GM23338 (cell line): ENCODE results near the gene PRLHR. TPM values are rescaled to one million over a fixed set of nuclear protein-coding genes. Genes with fewer than 3 reads are reported as not detected.
A peak's percentile ranks its signal among the peaks of the same experiment; 100 is the strongest.

Experiments
- ATAC-seq: fragments of 200-7000 bp; cut with Tn5 transposase; 3 replicates; pipeline ENCODE4 v1.9.1; 2020
- DNase-seq: peaks from one replicate; pipeline ENCODE4 v3.0.0-alpha.2; 2015; ENCODE audit warnings: low spot score
- H2AFZ ChIP-seq: fragments of 200-600 bp; sonication (generic); 2 replicates; pipeline ENCODE4 v1.8.0; 2016; ENCODE audit warnings: antibody characterized with exemption, mild to moderate bottlenecking, moderate library complexity
- H3F3A ChIP-seq: fragments of 200-600 bp; sonication (generic); replicated peaks from 2 replicates; pipeline ENCODE4 v1.8.0; 2017; ENCODE audit warnings: antibody characterized with exemption, mixed run types, low read depth
- H3K27ac ChIP-seq: fragments of 200-600 bp; sonication (generic); 2 replicates; pipeline ENCODE4 v1.6.1; 2016; ENCODE audit warnings: low read depth
- H3K27me3 ChIP-seq: fragments of 200-600 bp; sonication (generic); 2 replicates; pipeline ENCODE4 v1.8.0; 2016; ENCODE audit warnings: mild to moderate bottlenecking, mixed run types, moderate library complexity; ENCODE audit not compliant: insufficient read depth
- H3K36me3 ChIP-seq: fragments of 200-600 bp; sonication (generic); 2 replicates; pipeline ENCODE4 v1.8.0; 2016; ENCODE audit warnings: mild to moderate bottlenecking; ENCODE audit not compliant: insufficient read depth
- H3K4me1 ChIP-seq: fragments of 200-600 bp; sonication (generic); 2 replicates; pipeline ENCODE4 v1.8.0; 2016; ENCODE audit warnings: mild to moderate bottlenecking, moderate library complexity; ENCODE audit not compliant: insufficient read depth
- H3K4me2 ChIP-seq: fragments of 200-600 bp; sonication (generic); 2 replicates; pipeline ENCODE4 v1.7.1; 2017; ENCODE audit warnings: mixed run types
- H3K4me3 ChIP-seq: fragments of 200-600 bp; sonication (generic); 2 replicates; pipeline ENCODE4 v1.6.1; 2016; ENCODE audit warnings: mixed run types
- H3K79me2 ChIP-seq: fragments of 200-600 bp; sonication (generic); replicated peaks from 2 replicates; pipeline ENCODE4 v1.8.0; 2017; ENCODE audit warnings: mild to moderate bottlenecking; ENCODE audit not compliant: insufficient read depth
- H3K9me2 ChIP-seq: fragments of 200-600 bp; sonication (generic); 2 replicates; pipeline ENCODE4 v1.8.0; 2017; ENCODE audit not compliant: insufficient read depth
- H4K20me1 ChIP-seq: fragments of 200-600 bp; sonication (generic); replicated peaks from 2 replicates; pipeline ENCODE4 v1.8.0; 2017; ENCODE audit warnings: mild to moderate bottlenecking; ENCODE audit not compliant: insufficient read depth
- H3K27ac Mint-ChIP-seq: 2 replicates; pipeline ENCODE4 v1.8.0; 2020; ENCODE audit warnings: inconsistent platforms, mild to moderate bottlenecking, moderate library complexity, mixed read lengths
- H3K27me3 Mint-ChIP-seq: 3 replicates; pipeline ENCODE4 v1.8.0; 2022; ENCODE audit warnings: low read depth, mild to moderate bottlenecking, moderate library complexity, mixed read lengths, inconsistent platforms; ENCODE audit not compliant: insufficient read depth, poor library complexity
- H3K36me3 Mint-ChIP-seq: 3 replicates; pipeline ENCODE4 v1.8.0; 2021; ENCODE audit warnings: low read depth, mild to moderate bottlenecking, inconsistent platforms, moderate library complexity, mixed read lengths
- H3K4me1 Mint-ChIP-seq: 3 replicates; pipeline ENCODE4 v1.8.0; 2020; ENCODE audit warnings: mild to moderate bottlenecking, inconsistent platforms, mixed read lengths
- H3K4me3 Mint-ChIP-seq: 3 replicates; pipeline ENCODE4 v1.8.0; 2021; ENCODE audit warnings: moderate library complexity, mild to moderate bottlenecking, inconsistent platforms, mixed read lengths
- H3K9me3 Mint-ChIP-seq: 3 replicates; pipeline ENCODE4 v1.8.0; 2020; ENCODE audit warnings: moderate library complexity, mild to moderate bottlenecking, inconsistent platforms, mixed read lengths
- CREB1 ChIP-seq: fragments of 250-450 bp; sonication (Bioruptor Pico); IDR thresholded peaks from 2 replicates; pipeline ENCODE4 v1.5.0; 2020; ENCODE audit warnings: low read depth, mild to moderate bottlenecking, moderate library complexity
- CTCF ChIP-seq, 2 experiments: fragments of 200-600 bp in 1 of 2; sonication (generic) in 1 of 2; conservative IDR thresholded peaks; 2 replicates each; pipeline versions ENCODE4 v1.5.1 to v1.6.1; 2016 to 2017; ENCODE audit warnings: antibody characterized with exemption in 2 of 2, low read depth in 2 of 2, mild to moderate bottlenecking in 2 of 2, moderate library complexity in 1 of 2
- EZH2 ChIP-seq: fragments of 200-600 bp; sonication (generic); IDR thresholded peaks from one replicate; pipeline ENCODE4 v1.8.0; 2017; ENCODE audit warnings: antibody characterized with exemption, mild to moderate bottlenecking, low read depth; ENCODE audit not compliant: unreplicated experiment
- EZH2phosphoT487 ChIP-seq: fragments of 200-600 bp; sonication (generic); IDR thresholded peaks from one replicate; pipeline ENCODE4 v1.8.1; 2018; ENCODE audit warnings: antibody characterized with exemption; ENCODE audit not compliant: unreplicated experiment
- NANOG ChIP-seq: IDR thresholded peaks from 2 replicates; pipeline ENCODE4 v1.6.1; 2016; ENCODE audit warnings: antibody characterized with exemption, borderline replicate concordance
- STAT1 ChIP-seq: IDR thresholded peaks from one replicate; pipeline ENCODE4 v1.6.1; 2016; ENCODE audit warnings: antibody characterized with exemption; ENCODE audit not compliant: unreplicated experiment
- ZNF114 ChIP-seq: fragments of 250-450 bp; sonication (Bioruptor Pico); IDR thresholded peaks from 2 replicates; pipeline ENCODE4 v1.5.0; 2020; ENCODE audit warnings: mild to moderate bottlenecking, moderate library complexity
- ZNF331 ChIP-seq: fragments of 250-450 bp; sonication (Bioruptor Pico); IDR thresholded peaks from 2 replicates; pipeline ENCODE4 v1.5.0; 2020; ENCODE audit warnings: low read depth, mild to moderate bottlenecking, moderate library complexity
- long read RNA-seq: library from polyadenylated mRNA; unstranded; transcript quantifications from one replicate; pipeline ENCODE4 v2.0.0, GENCODE V29; 2020; ENCODE audit not compliant: unreplicated experiment
- polyA plus RNA-seq: library from polyadenylated mRNA; unstranded; fragments of >200 nt; fragmentation: Nextera tagmentation; extraction: Ambion mirVana; gene quantifications from 2 replicates; pipeline ENCODE4 v1.2.1, GENCODE V29; 2016
- total RNA-seq: library from RNA; depleted of rRNA; stranded (reverse); fragments of >200 nt; shearing (Covaris generic); gene quantifications from 2 replicates; pipeline ENCODE4 v1.2.3, GENCODE V29; 2014; rRNA removed
- TF ChIP-seq, protein P1 (sequence below): IDR thresholded peaks from one replicate; pipeline ENCODE4 v1.6.1; 2018; ENCODE audit warnings: antibody characterized with exemption; ENCODE audit not compliant: unreplicated experiment

Gene PRLHR
- total RNA-seq (0.24 TPM in 1 of 2 replicates, not detected in the other), polyA plus RNA-seq (0.07 TPM in 1 of 2 replicates, not detected in the other)
- long read RNA-seq = 0 reads

- H3K27me3 ChIP-seq = peaks cover 36% of the 10 kb centered on the region
- H3K4me3 ChIP-seq = peak within 1 kb of the TSS; percentile 60
- peaks cover 17% of the 10 kb centered on the region for H3K4me1 Mint-ChIP-seq
- ATAC-seq = peak; percentile 56
- H3K9me2 ChIP-seq = no peaks in the 10 kb centered on the region
- TF ChIP-seq EZH2 (no peak), CREB1 (CRISPR knock-in tag) (peak; percentile 37; the same call in 1 of the 2 replicates)
- TF ChIP-seq, protein P1, sequence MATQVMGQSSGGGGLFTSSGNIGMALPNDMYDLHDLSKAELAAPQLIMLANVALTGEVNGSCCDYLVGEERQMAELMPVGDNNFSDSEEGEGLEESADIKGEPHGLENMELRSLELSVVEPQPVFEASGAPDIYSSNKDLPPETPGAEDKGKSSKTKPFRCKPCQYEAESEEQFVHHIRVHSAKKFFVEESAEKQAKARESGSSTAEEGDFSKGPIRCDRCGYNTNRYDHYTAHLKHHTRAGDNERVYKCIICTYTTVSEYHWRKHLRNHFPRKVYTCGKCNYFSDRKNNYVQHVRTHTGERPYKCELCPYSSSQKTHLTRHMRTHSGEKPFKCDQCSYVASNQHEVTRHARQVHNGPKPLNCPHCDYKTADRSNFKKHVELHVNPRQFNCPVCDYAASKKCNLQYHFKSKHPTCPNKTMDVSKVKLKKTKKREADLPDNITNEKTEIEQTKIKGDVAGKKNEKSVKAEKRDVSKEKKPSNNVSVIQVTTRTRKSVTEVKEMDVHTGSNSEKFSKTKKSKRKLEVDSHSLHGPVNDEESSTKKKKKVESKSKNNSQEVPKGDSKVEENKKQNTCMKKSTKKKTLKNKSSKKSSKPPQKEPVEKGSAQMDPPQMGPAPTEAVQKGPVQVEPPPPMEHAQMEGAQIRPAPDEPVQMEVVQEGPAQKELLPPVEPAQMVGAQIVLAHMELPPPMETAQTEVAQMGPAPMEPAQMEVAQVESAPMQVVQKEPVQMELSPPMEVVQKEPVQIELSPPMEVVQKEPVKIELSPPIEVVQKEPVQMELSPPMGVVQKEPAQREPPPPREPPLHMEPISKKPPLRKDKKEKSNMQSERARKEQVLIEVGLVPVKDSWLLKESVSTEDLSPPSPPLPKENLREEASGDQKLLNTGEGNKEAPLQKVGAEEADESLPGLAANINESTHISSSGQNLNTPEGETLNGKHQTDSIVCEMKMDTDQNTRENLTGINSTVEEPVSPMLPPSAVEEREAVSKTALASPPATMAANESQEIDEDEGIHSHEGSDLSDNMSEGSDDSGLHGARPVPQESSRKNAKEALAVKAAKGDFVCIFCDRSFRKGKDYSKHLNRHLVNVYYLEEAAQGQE = peak; percentile 90
- H3K9me3 Mint-ChIP-seq = peaks cover 4% of the 10 kb centered on the region; the same call in 1 of the 3 replicates
- no peaks in the 10 kb centered on the region; the same call in 1 of the 2 replicates for H4K20me1 ChIP-seq
- H3K4me2 ChIP-seq = peak within 1 kb of the TSS; percentile 83
- peak within 1 kb of the TSS; percentile 92 for H2AFZ ChIP-seq
- H3K36me3 ChIP-seq = no peaks in the 10 kb centered on the region
- H3K4me1 ChIP-seq = peaks cover 5% of the 10 kb centered on the region; the same call in 1 of the 2 replicates
- 0 out of 2 replicates have a peak, but pooled peaks cover 3% of the 10 kb centered on the region for H3F3A ChIP-seq
- H3K36me3 Mint-ChIP-seq = no peaks in the 10 kb centered on the region; the same call in 2 of the 3 replicates
- H3K27ac Mint-ChIP-seq = no peak within 1 kb of the TSS
- no peaks in the 10 kb centered on the region for H3K79me2 ChIP-seq
- no peak within 1 kb of the TSS for H3K27ac ChIP-seq
- peak within 1 kb of the TSS; percentile 77 for H3K4me3 Mint-ChIP-seq
- peaks cover 38% of the 10 kb centered on the region for H3K27me3 Mint-ChIP-seq
- peak; percentile 91 for DNase-seq
Observed at GRCh38 chr10:118595598-118596425, at the start of gene PRLHR. Gene PRLHR, minus strand, starts transcription at chr10:118595648. Its CDS starts 404 bp downstream, at chr10:118595244.

DNA sequence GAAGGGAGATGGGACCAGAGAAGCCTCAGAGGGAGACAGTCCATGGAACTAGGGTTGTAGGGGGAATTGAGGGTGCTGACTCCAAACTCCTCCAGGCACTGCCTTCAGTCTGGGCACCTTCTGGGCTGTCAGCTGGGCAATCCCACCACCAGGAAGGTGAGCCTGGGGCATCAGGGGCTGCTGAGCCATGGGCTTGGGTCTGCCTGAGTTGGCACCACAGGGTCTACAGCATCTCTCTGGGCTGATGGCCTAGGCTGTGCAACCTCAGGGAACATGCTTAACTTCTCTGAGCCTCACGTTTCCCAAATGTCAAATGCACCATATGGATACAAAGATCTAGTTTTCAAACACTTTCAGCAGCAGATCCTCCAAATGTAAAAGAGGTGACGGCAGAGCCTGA is 46.8 kb upstream of the PRLHR start:
- Histone ChIP-seq H3K4me1 (no peaks in the 10 kb centered on the region), H3K79me2 (no peaks in the 10 kb centered on the region), H3F3A (no peaks in the 10 kb centered on the region), H3K36me3 (0 out of 2 replicates have a peak, but pooled peaks cover 4% of the 10 kb centered on the region), H3K27ac (no peak overlapping the region), H3K4me2 (no peak overlapping the region), H4K20me1 (no peaks in the 10 kb centered on the region), H3K4me3 (no peak overlapping the region), H3K27me3 (no peaks in the 10 kb centered on the region), H2AFZ (no peak overlapping the region), H3K9me2 (no peaks in the 10 kb centered on the region)
- DNase-seq = no peak
- Mint-ChIP-seq H3K4me3 (no peak overlapping the region), H3K36me3 (peaks cover 21% of the 10 kb centered on the region; the same call in 2 of the 3 replicates), H3K27me3 (peaks cover 15% of the 10 kb centered on the region), H3K4me1 (peaks cover 12% of the 10 kb centered on the region; the same call in 2 of the 3 replicates), H3K27ac (no peak overlapping the region), H3K9me3 (peaks cover 27% of the 10 kb centered on the region)
- no peak for ATAC-seq
- no peak for TF ChIP-seq CREB1 (CRISPR knock-in tag)
- no peak for TF ChIP-seq STAT1
- TF ChIP-seq, protein P1 = no peak
- TF ChIP-seq CTCF (conservative IDR thresholded peaks at IDR 0.05; ENCODE audit: low read depth in 2 of 2) = no peak
- TF ChIP-seq NANOG = no peak
- no peak for TF ChIP-seq ZNF114 (CRISPR knock-in tag)
- TF ChIP-seq EZH2phosphoT487 = no peak
- TF ChIP-seq ZNF331 (CRISPR knock-in tag) = no peak
